Measurements from ENCODE around the gene NEK3. TPM values are rescaled to one million over a fixed set of nuclear protein-coding genes. Genes with fewer than 3 reads are reported as not detected.

NEK3 gene
- total RNA-seq, 2 experiments from 2014 or later, result 18.2 to 32.2 TPM

- no peaks in the 10 kb centered on the region for H3K36me3 ChIP-seq (ENCODE audit: insufficient read depth, low read length)
- H3K79me2 ChIP-seq (ENCODE audit: insufficient read depth, low read depth, low read length), result no peaks in the 10 kb centered on the region
- no peak overlapping the region for H3K27ac ChIP-seq (ENCODE audit: low read depth, low read length, poor library complexity, severe bottlenecking)
- no peak overlapping the region for H3K4me3 ChIP-seq (ENCODE audit: low read depth, low read length, poor library complexity, severe bottlenecking)
- TF ChIP-seq CTCF (conservative IDR thresholded peaks at IDR 0.05; ENCODE audit: low read length) (no peak), EZH2phosphoT487 (IDR thresholded peaks at IDR 0.05; ENCODE audit: borderline replicate concordance, low read depth, low read length) (no peak)
- no peaks in the 10 kb centered on the region for H3K9me2 ChIP-seq (ENCODE audit: insufficient read depth, low read length)
- ChIA-PET POLR2A (no interaction called here), CTCF (ENCODE audit: unreplicated experiment) (no interaction called here)
- DNase-seq (ENCODE audit: low spot score), result no peak
- BruUV-seq (replicated peaks), result no TSS peak
- H3K9me3 ChIP-seq (ENCODE audit: low read length), result no peaks in the 10 kb centered on the region
- H2AFZ ChIP-seq (ENCODE audit: low read length), result no peak overlapping the region
- intact Hi-C loops (cut with micrococcal nuclease; ENCODE audit: unreplicated experiment), result no loop called here
- H3K4me1 ChIP-seq (ENCODE audit: insufficient read depth, low read length, poor library complexity, severe bottlenecking), result no peaks in the 10 kb centered on the region
- H3K4me2 ChIP-seq (ENCODE audit: low read length), result no peak overlapping the region
- H4K20me1 ChIP-seq (ENCODE audit: insufficient read depth, low read length), result no peaks in the 10 kb centered on the region
Observed at GRCh38 chr13:52118095-52118494, 41.3 kb downstream of the NEK3 start.

- Histone ChIP-seq H3K4me3 (ENCODE audit: low read depth, low read length, poor library complexity, severe bottlenecking) (no peak overlapping the region), H3K4me2 (ENCODE audit: low read length) (no peak overlapping the region), H3K27ac (ENCODE audit: low read depth, low read length, poor library complexity, severe bottlenecking) (no peak overlapping the region), H3K36me3 (ENCODE audit: insufficient read depth, low read length) (no peaks in the 10 kb centered on the region), H3K9me2 (ENCODE audit: insufficient read depth, low read length) (no peaks in the 10 kb centered on the region), H3K79me2 (ENCODE audit: insufficient read depth, low read depth, low read length) (no peaks in the 10 kb centered on the region), H4K20me1 (ENCODE audit: insufficient read depth, low read length) (no peaks in the 10 kb centered on the region), H3K9me3 (ENCODE audit: low read length) (no peaks in the 10 kb centered on the region), H3K4me1 (ENCODE audit: insufficient read depth, low read length, poor library complexity, severe bottlenecking) (no peaks in the 10 kb centered on the region), H2AFZ (ENCODE audit: low read length) (no peak overlapping the region)
- ChIA-PET POLR2A (no interaction called here), CTCF (ENCODE audit: unreplicated experiment) (no interaction called here)
- no peak for DNase-seq (ENCODE audit: low spot score)
- intact Hi-C loops (cut with micrococcal nuclease; ENCODE audit: unreplicated experiment), result no loop called here
- no TSS peak for BruUV-seq (replicated peaks)
- TF ChIP-seq CTCF (conservative IDR thresholded peaks at IDR 0.05; ENCODE audit: low read length) (no peak), EZH2phosphoT487 (IDR thresholded peaks at IDR 0.05; ENCODE audit: borderline replicate concordance, low read depth, low read length) (no peak)
Observed at GRCh38 chr13:52112591-52112990, 46.8 kb downstream of the NEK3 start.

GRCh38 chr13:52109116-52109670 lies 50.2 kb downstream of the NEK3 start:
- Histone ChIP-seq H3K4me1 (ENCODE audit: insufficient read depth, low read length, poor library complexity, severe bottlenecking) (no peaks in the 10 kb centered on the region), H3K36me3 (ENCODE audit: insufficient read depth, low read length) (no peaks in the 10 kb centered on the region), H3K27ac (ENCODE audit: low read depth, low read length, poor library complexity, severe bottlenecking) (no peak overlapping the region), H2AFZ (ENCODE audit: low read length) (no peak overlapping the region), H3K79me2 (ENCODE audit: insufficient read depth, low read depth, low read length) (no peaks in the 10 kb centered on the region), H3K4me2 (ENCODE audit: low read length) (no peak overlapping the region), H3K9me3 (ENCODE audit: low read length) (no peaks in the 10 kb centered on the region), H3K9me2 (ENCODE audit: insufficient read depth, low read length) (no peaks in the 10 kb centered on the region), H3K4me3 (ENCODE audit: low read depth, low read length, poor library complexity, severe bottlenecking) (no peak overlapping the region), H4K20me1 (ENCODE audit: insufficient read depth, low read length) (no peaks in the 10 kb centered on the region)
- TF ChIP-seq EZH2phosphoT487 (IDR thresholded peaks at IDR 0.05; ENCODE audit: borderline replicate concordance, low read depth, low read length) (no peak), CTCF (conservative IDR thresholded peaks at IDR 0.05; ENCODE audit: low read length) (no peak)
- no peak for DNase-seq (ENCODE audit: low spot score)
- ChIA-PET POLR2A (no interaction called here), CTCF (ENCODE audit: unreplicated experiment) (no interaction called here)
- intact Hi-C loops (cut with micrococcal nuclease; ENCODE audit: unreplicated experiment), result no loop called here
- no TSS peak for BruUV-seq (replicated peaks)
